Activated naive CD8-positive, alpha-beta T cell treated with anti-CD3 and anti-CD28 coated beads for 36 hours (primary cell): ENCODE results near the gene PADI3. TPM values are rescaled to one million over a fixed set of nuclear protein-coding genes. Genes with fewer than 3 reads are reported as not detected.

Experiments
- DNase-seq: peaks from one replicate; pipeline ENCODE4 v3.0.0; 2021
- H3K27ac Mint-ChIP-seq: one replicate; pipeline ENCODE4 v1.8.0; 2022; ENCODE audit warnings: mild to moderate bottlenecking, moderate library complexity, mixed read lengths
- H3K27me3 Mint-ChIP-seq: one replicate; pipeline ENCODE4 v1.8.0; 2022; ENCODE audit warnings: mild to moderate bottlenecking, mixed read lengths
- H3K36me3 Mint-ChIP-seq: one replicate; pipeline ENCODE4 v1.8.0; 2021; ENCODE audit warnings: mild to moderate bottlenecking, mixed read lengths
- H3K4me1 Mint-ChIP-seq: one replicate; pipeline ENCODE4 v1.8.0; 2021; ENCODE audit warnings: mixed read lengths
- H3K4me3 Mint-ChIP-seq: one replicate; pipeline ENCODE4 v1.8.0; 2022; ENCODE audit warnings: mild to moderate bottlenecking, moderate library complexity, mixed read lengths
- H3K9me3 Mint-ChIP-seq: one replicate; pipeline ENCODE4 v1.8.0; 2022; ENCODE audit warnings: mixed read lengths
- total RNA-seq, 2 experiments: library from RNA; stranded (reverse); gene quantifications; one replicate each; pipeline ENCODE4 v1.2.3, GENCODE V29; 2021

The PADI3 gene
- total RNA-seq, 2 experiments from 2014 or later = not detected

DNA sequence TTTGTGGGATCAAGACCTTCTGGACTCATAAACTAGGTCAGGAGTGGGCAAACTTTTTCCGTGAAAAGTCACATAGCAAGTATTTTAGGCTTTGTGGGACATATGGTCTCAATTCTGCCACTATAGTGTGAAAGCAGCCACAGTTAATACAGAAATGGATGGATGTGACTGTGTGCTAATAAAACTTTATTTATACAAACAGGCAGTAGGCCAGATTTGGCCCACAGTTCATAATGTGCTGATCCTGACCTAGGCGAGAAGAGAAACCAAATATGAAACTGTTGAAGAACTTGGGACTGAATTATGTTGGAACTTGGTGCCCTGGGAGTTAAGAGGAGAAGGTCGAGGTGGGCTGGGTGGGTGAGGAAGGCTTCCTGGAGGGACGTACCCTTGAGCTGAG, 17.1 kb downstream of the PADI3 start:
- no peak overlapping the region for H3K27ac Mint-ChIP-seq
- peaks cover 5% of the 10 kb centered on the region for H3K9me3 Mint-ChIP-seq
- no peaks in the 10 kb centered on the region for H3K4me1 Mint-ChIP-seq
- no peaks in the 10 kb centered on the region for H3K36me3 Mint-ChIP-seq
- DNase-seq = no peak
- H3K27me3 Mint-ChIP-seq = peaks cover 4% of the 10 kb centered on the region
- H3K4me3 Mint-ChIP-seq = no peak overlapping the region

- Mint-ChIP-seq H3K36me3 (no peaks in the 10 kb centered on the region), H3K27ac (no peak overlapping the region), H3K4me1 (no peaks in the 10 kb centered on the region), H3K27me3 (peaks cover 16% of the 10 kb centered on the region), H3K4me3 (no peak overlapping the region), H3K9me3 (no peaks in the 10 kb centered on the region)
- DNase-seq = no peak
Observed at GRCh38 chr1:17270891-17271765, 22.2 kb downstream of the PADI3 start.

DNA sequence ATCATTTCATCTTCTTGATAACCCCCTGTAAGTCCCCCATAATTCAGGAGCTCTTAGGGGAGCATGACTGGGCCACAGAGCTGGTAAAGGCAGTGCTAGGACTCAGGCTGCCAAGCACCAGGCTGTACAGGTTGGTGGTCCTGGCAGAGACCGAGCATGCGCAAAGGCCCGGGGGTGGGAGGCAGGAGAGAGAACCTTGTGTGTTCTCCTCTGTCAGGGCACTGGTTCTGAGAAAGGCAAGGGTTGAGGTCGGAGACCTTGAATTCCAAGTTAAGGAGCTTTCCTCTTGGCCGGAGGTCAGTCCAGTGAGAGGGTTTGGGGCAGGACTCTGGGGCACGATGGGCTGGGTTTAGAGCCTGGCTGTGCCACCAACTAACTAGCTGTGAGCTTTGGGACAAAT, 23.2 kb downstream of the PADI3 start:
- Mint-ChIP-seq H3K4me1 (no peaks in the 10 kb centered on the region), H3K4me3 (no peak overlapping the region), H3K27me3 (peaks cover 16% of the 10 kb centered on the region), H3K9me3 (no peaks in the 10 kb centered on the region), H3K36me3 (no peaks in the 10 kb centered on the region), H3K27ac (no peak overlapping the region)
- no peak for DNase-seq

DNA sequence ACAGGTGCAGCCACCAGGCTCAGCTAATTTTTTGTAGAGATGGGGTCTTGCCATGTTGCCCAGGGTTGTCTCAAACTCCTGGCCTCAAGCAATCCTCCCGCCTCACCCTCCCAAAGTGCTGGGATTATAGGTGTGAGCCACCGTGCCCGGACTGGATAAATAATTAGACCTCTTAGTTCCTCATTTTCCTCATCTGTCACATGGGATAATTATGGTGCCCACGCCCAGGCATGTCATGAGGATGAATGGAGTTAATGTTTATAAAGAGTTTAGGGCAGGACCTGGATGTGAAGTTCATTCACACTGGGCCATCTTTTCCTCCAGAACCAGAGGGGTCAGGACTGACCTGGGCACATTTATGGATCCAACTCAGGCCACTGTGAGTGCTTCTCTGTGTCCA, 23.7 kb downstream of the PADI3 start:
- H3K36me3 Mint-ChIP-seq = no peaks in the 10 kb centered on the region
- H3K4me1 Mint-ChIP-seq = no peaks in the 10 kb centered on the region
- no peak overlapping the region for H3K4me3 Mint-ChIP-seq
- no peak for DNase-seq
- no peak overlapping the region for H3K27ac Mint-ChIP-seq
- H3K27me3 Mint-ChIP-seq = peaks cover 16% of the 10 kb centered on the region
- no peaks in the 10 kb centered on the region for H3K9me3 Mint-ChIP-seq

- no peaks in the 10 kb centered on the region for H3K4me1 Mint-ChIP-seq
- no peak overlapping the region for H3K27ac Mint-ChIP-seq
- H3K4me3 Mint-ChIP-seq = no peak overlapping the region
- no peak for DNase-seq
- peaks cover 16% of the 10 kb centered on the region for H3K27me3 Mint-ChIP-seq
- H3K9me3 Mint-ChIP-seq = no peaks in the 10 kb centered on the region
- no peaks in the 10 kb centered on the region for H3K36me3 Mint-ChIP-seq
Observed at GRCh38 chr1:17273096-17273495, 24.2 kb downstream of the PADI3 start.

DNA sequence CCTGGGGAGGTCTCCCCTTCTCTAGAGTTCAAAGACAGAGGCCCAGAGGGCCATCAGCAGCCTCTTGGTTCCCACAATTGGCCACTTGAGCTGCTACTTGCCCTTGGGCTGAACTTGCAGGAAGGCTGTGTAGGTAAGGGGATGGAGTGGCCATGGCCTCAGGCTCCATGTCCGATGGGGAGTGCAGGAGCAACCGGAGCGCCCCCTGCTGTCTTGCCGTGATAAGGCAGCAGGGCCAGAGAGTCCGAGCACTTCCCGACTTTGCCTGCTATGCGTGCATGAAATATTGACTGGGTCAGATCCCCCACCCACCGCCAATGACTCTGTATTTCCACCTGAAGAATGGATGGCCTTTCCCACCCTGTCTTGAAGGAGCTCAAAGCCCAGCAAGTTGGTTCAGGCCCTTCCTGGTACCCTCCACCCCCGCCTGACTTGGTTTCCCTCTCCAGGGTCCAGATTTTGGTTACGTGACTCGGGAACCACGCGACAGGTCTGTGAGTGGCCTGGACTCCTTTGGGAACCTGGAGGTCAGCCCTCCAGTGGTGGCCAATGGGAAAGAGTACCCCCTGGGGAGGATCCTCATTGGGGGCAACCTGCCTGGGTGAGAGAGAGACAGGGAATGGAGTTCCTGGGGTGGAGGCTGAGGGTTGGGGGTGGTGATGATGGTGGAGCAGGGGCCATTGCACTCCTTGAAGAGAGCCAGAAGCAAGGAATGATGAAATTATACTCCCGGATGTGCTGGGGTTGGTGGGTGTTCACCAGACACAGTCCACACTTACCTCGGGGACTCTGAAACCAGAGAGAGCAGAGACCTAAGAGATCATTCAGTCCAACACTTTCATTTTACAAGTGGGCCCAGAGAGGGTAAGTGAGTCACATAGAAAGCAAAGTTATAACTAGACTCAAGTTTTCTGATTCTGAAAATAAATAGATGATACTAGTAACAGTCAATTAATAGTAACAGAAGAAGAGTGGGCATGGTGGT, 25.6 kb downstream of the PADI3 start:
- H3K36me3 Mint-ChIP-seq = no peaks in the 10 kb centered on the region
- H3K27me3 Mint-ChIP-seq = peaks cover 16% of the 10 kb centered on the region
- peak; percentile 47 for DNase-seq
- no peak overlapping the region for H3K4me3 Mint-ChIP-seq
- H3K4me1 Mint-ChIP-seq = no peaks in the 10 kb centered on the region
- no peak overlapping the region for H3K27ac Mint-ChIP-seq
- no peaks in the 10 kb centered on the region for H3K9me3 Mint-ChIP-seq

DNA sequence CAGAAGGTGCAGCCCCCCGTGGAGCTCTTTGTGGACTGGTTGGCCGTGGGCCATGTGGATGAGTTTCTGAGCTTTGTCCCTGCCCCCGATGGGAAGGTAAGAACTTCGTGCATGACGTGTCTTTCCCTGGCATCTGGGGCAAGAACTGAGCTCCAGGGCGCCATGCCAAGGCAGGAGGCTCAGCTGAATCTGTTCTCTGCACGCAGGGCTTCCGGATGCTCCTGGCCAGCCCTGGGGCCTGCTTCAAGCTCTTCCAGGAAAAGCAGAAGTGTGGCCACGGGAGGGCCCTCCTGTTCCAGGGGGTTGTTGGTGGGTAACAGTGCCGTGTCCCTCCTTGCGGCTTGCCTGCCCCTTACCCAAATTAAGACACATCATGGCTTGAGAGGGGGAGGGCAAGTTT, 27.7 kb downstream of the PADI3 start:
- no peak overlapping the region for H3K27ac Mint-ChIP-seq
- peaks cover 20% of the 10 kb centered on the region for H3K27me3 Mint-ChIP-seq
- H3K9me3 Mint-ChIP-seq = no peaks in the 10 kb centered on the region
- no peak overlapping the region for H3K4me3 Mint-ChIP-seq
- no peaks in the 10 kb centered on the region for H3K36me3 Mint-ChIP-seq
- DNase-seq = no peak
- no peaks in the 10 kb centered on the region for H3K4me1 Mint-ChIP-seq

DNA sequence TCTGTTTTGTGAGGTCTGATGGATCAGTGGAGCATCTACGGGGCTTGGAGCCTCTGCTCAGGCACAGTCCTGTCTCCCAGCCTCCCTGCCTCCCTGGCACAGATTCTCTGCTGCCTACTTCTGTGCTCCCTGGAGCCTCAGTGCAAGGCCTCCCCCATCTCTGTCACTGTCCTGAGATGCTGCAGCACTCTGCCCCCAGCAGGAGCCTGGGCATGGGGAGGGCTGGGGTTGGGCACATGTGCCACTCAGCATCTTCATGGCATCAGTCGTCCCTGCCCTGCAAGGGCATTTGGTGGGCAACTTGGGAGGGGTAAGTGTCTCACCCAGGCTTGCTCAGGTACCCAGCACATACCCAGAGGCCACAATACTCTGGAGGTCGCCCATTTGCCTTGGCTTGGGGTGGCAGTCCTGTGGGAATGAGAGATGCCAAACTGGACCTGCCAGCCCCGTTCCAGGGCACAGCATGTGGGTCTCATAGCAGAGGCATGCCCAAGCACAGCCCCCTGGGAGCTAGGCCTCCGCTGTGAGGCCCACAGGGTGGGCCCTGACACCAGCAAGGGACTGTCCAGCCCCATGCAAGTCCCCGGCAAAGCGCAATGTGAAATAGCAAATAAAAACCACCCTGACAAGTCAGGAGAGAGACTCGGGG, 28.7 kb downstream of the PADI3 start:
- no peaks in the 10 kb centered on the region for H3K9me3 Mint-ChIP-seq
- peaks cover 24% of the 10 kb centered on the region for H3K27me3 Mint-ChIP-seq
- no peak overlapping the region for H3K4me3 Mint-ChIP-seq
- DNase-seq = no peak
- H3K27ac Mint-ChIP-seq = no peak overlapping the region
- H3K36me3 Mint-ChIP-seq = no peaks in the 10 kb centered on the region
- H3K4me1 Mint-ChIP-seq = no peaks in the 10 kb centered on the region

- H3K27me3 Mint-ChIP-seq = peaks cover 24% of the 10 kb centered on the region
- H3K9me3 Mint-ChIP-seq = no peaks in the 10 kb centered on the region
- H3K4me3 Mint-ChIP-seq = no peak overlapping the region
- no peaks in the 10 kb centered on the region for H3K4me1 Mint-ChIP-seq
- no peaks in the 10 kb centered on the region for H3K36me3 Mint-ChIP-seq
- no peak for DNase-seq
- H3K27ac Mint-ChIP-seq = no peak overlapping the region
Observed at GRCh38 chr1:17278996-17279830, 30.3 kb downstream of the PADI3 start.

DNA sequence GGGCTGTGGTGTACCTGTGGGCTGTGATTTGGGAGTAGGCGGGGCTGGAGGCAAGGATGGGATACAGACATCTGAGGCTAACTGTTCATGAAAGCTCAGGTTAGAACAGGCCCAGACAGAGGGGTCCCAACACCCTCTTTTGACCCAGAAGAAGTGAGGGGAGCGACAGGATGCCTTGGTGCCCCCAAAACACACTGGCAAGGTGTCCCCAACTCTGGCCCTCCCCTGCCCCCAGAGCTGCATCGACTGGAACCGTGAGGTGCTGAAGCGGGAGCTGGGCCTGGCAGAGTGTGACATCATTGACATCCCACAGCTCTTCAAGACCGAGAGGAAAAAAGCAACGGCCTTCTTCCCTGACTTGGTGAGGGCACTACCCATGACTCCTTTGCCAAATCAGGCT, 31.5 kb downstream of the PADI3 start:
- no peak for DNase-seq
- no peak overlapping the region for H3K27ac Mint-ChIP-seq
- H3K36me3 Mint-ChIP-seq = no peaks in the 10 kb centered on the region
- H3K4me3 Mint-ChIP-seq = no peak overlapping the region
- H3K27me3 Mint-ChIP-seq = peaks cover 14% of the 10 kb centered on the region
- no peaks in the 10 kb centered on the region for H3K9me3 Mint-ChIP-seq
- H3K4me1 Mint-ChIP-seq = no peaks in the 10 kb centered on the region

- no peak for DNase-seq
- Mint-ChIP-seq H3K4me1 (no peaks in the 10 kb centered on the region), H3K4me3 (no peak overlapping the region), H3K27me3 (peaks cover 9% of the 10 kb centered on the region), H3K9me3 (no peaks in the 10 kb centered on the region), H3K36me3 (no peaks in the 10 kb centered on the region), H3K27ac (no peak overlapping the region)
Observed at GRCh38 chr1:17280894-17281293, 32.0 kb downstream of the PADI3 start.

DNA sequence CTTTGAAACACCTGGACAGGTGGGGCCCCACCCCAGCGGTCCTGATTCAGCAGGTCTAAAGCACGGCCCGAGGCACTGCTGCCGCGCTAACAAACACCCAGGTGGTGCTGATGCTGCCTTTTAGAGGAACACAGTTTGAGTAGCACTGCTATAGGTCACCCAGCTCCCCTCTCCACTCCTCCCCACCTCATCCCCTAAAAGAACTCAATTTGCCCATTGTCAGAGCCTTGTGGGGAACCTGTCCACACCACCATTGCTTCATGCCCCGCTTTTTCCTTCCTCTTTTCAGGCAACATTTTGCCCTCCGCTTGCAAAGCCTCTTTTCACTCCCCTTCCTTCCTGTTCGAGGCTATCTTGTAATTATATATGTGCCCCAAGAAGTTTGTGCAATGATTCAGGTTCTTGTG, 32.9 kb downstream of the PADI3 start:
- H3K27ac Mint-ChIP-seq = no peak overlapping the region
- no peak for DNase-seq
- no peaks in the 10 kb centered on the region for H3K4me1 Mint-ChIP-seq
- no peaks in the 10 kb centered on the region for H3K36me3 Mint-ChIP-seq
- H3K27me3 Mint-ChIP-seq = peaks cover 7% of the 10 kb centered on the region
- H3K4me3 Mint-ChIP-seq = no peak overlapping the region
- no peaks in the 10 kb centered on the region for H3K9me3 Mint-ChIP-seq

DNA sequence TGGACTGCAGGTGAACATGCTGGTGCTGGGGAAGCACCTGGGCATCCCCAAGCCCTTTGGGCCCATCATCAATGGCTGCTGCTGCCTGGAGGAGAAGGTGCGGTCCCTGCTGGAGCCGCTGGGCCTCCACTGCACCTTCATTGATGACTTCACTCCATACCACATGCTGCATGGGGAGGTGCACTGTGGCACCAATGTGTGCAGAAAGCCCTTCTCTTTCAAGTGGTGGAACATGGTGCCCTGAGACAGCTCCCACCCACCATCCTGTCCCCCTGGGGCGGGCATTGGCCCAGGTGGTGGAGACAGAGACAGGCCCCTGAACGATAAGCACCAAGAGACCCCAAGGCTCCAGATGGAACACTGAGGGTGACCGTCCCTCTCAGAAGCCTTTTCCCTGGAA, 33.9 kb downstream of the PADI3 start:
- Mint-ChIP-seq H3K36me3 (no peaks in the 10 kb centered on the region), H3K27ac (no peak overlapping the region), H3K4me1 (no peaks in the 10 kb centered on the region), H3K27me3 (peaks cover 7% of the 10 kb centered on the region), H3K4me3 (no peak overlapping the region), H3K9me3 (no peaks in the 10 kb centered on the region)
- DNase-seq = no peak

- Mint-ChIP-seq H3K4me1 (no peaks in the 10 kb centered on the region), H3K36me3 (no peaks in the 10 kb centered on the region)
Observed at GRCh38 chr1:17286646-17287045, 37.7 kb downstream of the PADI3 start.

More at GRCh38 chr1:17286646-17287045, 37.7 kb downstream of the PADI3 start:
- H3K27ac Mint-ChIP-seq = no peak overlapping the region
- no peak for DNase-seq
- peaks cover 19% of the 10 kb centered on the region for H3K27me3 Mint-ChIP-seq
- H3K9me3 Mint-ChIP-seq = no peaks in the 10 kb centered on the region
- no peak overlapping the region for H3K4me3 Mint-ChIP-seq
